NCI-H2081 (cell line): ENCODE data around the gene RGL1.

Source experiments
- DNase-seq, 2 experiments: peaks; one replicate each; lab custom pipeline; 2025; lab: John Stamatoyannopoulos, UW

The RGL1 gene

GRCh38 chr1:183821889-183822611 is 17.1 kb downstream of the RGL1 start:
- DNase-seq = no peak

DNA sequence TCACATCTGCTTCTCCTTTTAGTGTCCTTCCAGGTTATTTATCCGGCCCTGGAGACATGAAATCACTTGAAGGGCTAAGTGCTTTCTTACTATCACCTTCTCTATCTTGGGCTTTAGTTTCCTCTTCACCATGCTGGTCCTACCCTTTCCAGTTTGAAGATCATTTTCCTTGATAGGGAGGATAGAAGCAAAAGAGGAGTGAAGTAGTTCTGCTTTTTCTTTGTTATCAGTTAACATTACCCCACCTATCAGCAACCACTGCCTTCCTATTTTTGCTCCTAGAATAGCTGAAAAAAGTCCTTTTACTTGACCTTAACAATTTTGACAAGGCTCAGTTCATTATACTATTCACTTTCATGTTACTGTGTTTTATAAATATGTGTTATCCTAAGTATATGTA is 19.4 kb downstream of the RGL1 start:
- no peak for DNase-seq

DNA sequence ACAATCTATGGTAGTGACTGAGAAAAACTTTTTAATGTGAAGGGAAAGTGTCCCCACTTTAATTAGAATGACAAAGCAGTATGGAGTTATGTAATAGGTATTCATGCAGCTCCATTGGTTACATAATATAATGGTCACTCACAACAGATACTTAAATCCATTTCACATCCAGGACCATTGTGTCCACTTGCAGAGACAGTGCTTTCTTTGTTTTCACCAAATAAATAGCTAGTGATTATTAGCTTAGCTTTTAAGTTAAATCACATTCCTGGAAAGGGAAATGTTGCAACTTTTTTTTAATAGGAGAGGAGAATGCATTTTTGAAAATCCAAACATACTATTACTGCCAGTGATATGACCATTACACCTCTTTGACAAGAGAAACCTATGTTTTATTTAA is 22.9 kb downstream of the RGL1 start:
- DNase-seq = no peak

DNA sequence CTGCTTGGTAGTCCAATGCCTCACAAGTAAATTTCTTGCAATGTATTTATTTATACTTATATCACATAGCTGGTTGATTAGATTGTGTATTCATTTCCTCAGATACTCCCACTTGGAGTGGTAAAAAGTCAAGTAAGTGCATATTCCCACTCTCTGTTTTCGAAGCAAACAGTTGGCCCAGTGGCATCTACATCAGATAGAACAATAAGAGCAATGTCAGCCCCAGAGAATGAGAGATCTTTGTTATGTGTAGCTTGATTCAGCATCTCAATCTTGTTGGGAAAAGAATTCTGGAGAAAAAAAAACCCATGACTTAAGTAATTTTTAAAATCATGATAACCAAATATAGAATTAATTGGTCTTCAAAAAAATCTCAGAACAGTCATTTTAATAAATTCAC is 25.5 kb downstream of the RGL1 start:
- DNase-seq = no peak

DNA sequence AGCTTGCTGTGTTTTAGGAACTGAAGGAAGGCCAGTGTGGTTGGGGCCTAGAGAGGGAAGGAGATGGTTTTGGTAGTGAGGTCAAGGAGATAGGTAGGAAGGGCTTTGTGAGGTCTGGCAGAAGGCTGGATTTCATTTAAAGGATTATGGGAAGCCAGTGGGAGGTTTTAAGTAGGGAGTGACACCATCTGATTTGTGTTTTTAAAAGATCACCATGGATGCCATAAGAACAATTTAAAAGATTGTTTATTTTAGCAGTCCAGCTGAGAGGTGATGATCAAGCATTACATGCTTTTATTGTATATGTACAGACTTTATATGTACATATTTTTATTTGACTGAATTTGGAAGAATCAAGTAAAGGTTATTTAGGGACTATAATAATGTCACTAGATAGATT is 26.4 kb downstream of the RGL1 start:
- DNase-seq = peak; percentile 7 to 52

GRCh38 chr1:183832459-183832858 is 27.5 kb downstream of the RGL1 start:
- no peak for DNase-seq

- no peak for DNase-seq
Observed at GRCh38 chr1:183834568-183834967, 29.6 kb downstream of the RGL1 start.

DNA sequence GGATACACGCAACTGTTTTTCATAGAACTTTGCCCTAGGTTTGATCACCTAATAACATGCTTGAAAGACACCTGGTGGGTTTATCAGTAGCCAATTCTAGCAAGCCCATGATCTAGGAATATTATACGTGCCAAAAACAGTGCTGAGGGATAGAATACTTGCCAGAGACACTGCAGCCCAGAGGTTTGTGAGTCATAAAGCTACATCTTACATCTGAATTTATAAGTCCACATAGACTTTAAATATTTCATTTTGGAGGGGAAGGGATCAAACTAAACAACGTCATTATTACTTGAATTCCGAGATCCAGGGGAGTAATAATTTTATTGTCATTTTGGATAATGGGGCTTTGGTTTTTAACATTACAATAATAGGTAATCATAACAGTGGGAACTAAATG is 31.7 kb downstream of the RGL1 start:
- no peak for DNase-seq

GRCh38 chr1:183837062-183837461 is 32.1 kb downstream of the RGL1 start:
- no peak for DNase-seq

DNA sequence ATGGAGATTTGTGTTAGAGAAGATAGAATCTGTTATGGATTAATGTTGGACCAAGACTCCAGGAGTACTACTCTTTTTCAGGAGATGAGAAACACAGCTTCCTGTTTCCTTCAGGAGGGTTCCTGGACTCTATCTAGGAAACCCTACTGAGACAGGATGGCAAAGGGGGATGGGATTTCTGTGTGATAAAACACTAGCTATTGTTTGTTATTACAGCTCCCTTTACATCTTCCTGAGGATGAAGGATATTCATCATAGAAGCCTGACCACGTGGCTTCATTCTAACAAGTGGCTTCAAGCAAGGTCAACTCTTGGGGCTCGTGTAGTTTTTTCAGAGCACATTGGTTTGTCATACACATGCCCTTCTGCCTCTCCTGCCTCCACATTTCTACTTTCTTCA is 33.3 kb downstream of the RGL1 start:
- no peak for DNase-seq

DNA sequence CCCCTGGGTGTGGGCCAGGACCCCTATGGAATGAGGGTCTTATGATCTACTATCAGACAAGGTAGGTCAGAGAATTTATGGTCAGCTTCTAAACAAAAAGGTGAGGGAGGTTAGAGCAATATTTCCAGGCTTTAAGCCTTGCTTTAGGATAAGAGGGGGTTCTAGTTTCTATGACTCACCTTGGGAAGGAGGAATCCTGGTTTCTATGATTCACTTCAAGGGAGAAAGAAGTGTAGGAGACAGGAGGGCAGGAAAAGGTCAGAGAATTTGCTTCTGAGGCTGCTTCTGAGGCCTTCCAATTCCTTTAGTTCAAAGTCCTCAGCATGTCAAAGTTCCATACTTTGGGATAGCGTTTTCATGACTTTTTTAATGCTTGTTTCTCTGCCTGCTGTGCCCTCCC is 35.2 kb downstream of the RGL1 start:
- DNase-seq = no peak

- DNase-seq = no peak
Observed at GRCh38 chr1:183841550-183841949, 36.6 kb downstream of the RGL1 start.

DNA sequence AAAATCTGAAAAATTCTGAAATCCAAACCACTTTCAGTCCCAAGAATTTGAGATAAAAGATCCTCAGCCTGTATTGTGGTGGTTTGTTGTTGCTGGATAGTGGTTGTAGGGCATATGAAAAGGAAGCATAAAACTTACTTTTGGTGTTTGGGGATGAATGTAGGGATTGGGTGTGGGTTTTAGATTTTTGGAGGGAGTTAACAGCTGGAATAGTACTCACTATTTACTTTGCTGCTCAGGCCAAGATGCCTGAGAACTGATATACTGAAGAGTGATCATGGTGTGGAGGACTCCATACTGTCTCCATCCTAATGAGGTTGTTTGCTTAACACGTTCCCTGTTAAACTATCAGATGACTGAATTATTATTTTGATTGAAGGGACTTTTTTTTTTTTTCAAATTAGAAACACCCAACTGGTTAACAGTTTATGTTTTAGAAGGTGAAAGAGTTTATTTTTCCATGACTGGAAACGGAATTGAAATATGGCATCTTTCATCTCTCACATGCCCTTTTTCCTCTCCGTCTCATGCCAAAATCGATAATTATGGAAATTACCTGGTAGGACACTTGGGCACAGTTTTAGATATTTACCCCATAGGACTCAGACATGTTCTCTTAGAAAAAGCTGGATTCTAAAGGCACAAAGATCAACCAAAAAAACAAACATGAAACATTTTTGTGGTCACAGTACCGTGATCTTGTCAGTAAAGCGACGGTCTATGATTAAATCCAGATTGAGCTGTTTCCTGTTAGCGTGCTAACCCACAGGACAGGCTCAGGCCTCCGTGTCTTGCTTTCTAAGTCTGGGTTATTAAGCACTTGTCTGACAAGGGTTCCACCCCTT is 37.3 kb downstream of the RGL1 start:
- DNase-seq = peak; percentile 41 to 73

- no peak for DNase-seq
Observed at GRCh38 chr1:183842795-183843144, 37.9 kb downstream of the RGL1 start.

GRCh38 chr1:183844806-183845205 is 39.9 kb downstream of the RGL1 start:
- DNase-seq = no peak

DNA sequence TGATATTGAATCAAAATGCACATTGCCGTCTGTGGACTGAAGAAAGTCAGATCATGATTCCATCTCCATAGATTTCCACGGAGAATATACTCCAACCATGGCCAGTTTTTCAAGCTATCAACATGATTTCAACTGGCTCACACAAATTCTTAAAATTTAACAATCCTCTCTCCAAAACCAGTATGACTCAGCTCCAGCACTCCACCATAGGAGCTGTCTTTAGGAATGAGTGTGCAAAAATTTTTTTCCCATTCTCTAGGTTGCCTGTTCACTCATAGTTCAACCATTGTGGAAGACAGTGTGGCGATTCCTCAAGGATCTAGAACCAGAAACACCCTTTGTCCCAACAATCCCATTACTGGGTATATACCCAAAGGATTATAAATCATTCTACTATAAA is 40.8 kb downstream of the RGL1 start:
- DNase-seq = no peak

DNA sequence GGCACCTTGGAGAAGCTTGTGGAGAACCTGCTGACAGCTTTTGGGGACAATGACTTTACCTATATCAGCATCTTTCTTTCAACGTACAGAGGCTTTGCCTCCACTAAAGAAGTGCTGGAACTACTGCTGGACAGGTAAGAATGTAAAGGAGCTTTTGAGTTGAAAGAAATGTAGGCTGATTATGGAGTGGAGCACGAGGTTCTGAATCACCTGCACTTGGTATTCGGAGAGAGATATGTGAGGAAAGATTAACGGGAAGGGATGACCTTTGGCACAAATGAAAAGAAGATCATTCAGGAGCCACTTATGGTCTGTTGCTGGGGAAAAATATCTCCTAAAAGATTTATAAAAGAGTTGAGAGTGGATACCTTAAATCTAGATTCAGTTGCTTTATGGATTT is 42.7 kb downstream of the RGL1 start:
- DNase-seq = no peak

DNA sequence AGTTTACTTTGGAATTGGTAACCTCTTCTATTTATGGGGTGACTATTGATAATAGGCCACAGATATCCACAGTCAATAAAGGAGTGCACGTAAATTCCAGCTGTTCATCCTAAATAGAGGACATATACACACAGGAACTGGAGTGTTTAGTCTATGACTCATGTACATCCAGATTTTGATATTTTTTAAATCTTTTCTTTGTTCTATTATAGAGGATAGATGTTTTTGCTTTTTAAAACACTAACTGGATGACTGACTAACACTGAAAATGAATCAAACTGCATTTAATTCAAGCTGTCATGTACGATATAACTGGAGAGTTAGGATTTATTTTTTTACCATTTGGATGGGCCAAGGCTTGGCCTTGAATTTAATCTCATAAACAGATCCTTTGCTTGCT is 45.9 kb downstream of the RGL1 start:
- no peak for DNase-seq

DNA sequence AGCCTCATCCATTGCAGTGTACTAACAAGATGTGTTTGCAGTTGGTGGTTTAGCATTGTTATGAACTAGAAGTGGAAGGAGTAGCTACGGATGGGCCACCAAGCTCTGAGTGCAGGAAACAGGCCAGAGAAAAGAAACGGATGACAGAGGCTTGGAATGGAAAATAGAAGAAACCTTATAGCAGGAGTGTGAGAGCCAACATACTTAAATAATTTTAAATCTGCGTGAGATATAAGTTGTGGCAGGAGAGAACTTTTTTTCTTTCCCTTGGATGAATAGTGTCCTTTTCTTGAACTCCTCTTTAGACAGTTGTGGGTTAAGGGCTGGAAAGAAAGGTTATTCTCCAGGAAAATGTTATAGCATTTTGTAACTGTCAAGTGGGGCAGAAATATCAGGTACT is 54.2 kb downstream of the RGL1 start:
- no peak for DNase-seq

GRCh38 chr1:183859831-183860230 is 54.9 kb downstream of the RGL1 start:
- no peak for DNase-seq

DNA sequence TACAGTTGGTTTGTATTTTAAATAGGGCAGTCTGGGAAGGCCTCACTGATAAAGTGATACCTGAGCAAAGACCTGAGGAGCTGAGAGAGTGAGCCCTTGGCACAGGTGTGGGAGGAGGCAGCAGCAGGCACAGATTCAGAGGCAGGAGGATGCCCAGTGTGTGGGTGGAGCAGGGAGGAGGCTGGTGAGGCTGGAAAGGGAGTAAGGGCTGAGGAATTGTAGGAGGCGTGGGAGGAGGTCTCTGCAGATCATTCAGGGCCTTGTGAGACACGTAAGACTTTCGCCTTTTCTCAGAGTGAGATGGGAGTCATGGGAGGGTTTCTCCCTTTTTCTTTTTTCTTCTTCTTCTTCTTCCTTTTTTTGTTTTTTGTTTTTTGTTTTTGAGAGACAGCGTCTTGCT is 58.0 kb downstream of the RGL1 start:
- DNase-seq = no peak

DNA sequence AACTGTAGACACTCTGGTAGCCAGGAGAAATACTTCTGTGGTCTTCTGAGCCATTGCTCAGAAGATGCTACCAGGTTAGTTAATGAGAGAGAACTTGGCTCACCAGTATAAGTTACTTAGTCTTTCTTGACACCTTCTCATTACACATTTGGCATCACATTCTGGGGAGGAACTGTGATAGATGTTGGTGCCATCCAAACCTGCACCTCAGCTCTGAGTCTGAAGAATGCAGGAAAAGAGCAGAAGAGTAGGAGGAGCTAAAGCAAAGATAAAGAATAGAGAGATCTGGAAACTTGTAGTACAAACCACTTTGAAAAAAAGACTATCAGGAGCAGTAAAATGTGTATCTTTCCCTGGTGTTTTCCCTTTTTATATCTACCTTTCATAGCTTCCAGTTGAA is 58.9 kb downstream of the RGL1 start:
- no peak for DNase-seq

- DNase-seq = no peak
Observed at GRCh38 chr1:183864611-183865010, 59.7 kb downstream of the RGL1 start.

DNA sequence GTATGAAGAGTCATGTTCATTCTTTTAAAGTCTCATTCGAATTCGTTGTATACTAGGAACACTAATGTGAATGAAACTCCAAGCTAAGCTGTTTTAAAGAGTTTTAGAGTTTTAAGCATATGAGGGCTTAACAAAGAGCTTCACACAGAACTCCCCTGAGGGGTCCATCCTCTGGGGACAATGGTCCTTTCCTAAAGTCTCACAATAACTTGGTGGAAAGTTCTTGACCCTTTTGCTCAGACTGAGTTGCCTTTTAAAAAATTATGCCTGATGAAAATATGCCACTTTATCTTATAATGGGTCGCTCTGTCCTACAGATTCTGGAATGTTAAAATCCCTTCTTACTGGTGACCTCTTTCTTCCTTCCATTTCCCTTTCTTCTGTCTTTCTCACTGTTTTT is 64.3 kb downstream of the RGL1 start:
- no peak for DNase-seq
